Stimulated activated CD4-positive, alpha-beta T cell treated with anti-CD3 and anti-CD28 coated beads, TNF-alpha, amount 100 ng/mL, for 1 hour (primary cell): Measurements from ENCODE around the gene LGR5.

Source experiments
- DNase-seq, 3 donors: peaks; one replicate each; pipeline ENCODE4 v3.0.0-alpha.2; 2020; ENCODE audit warnings: low read depth in 3 of 3, low spot score in 1 of 3

The LGR5 gene

GRCh38 chr12:71591601-71592000 lies 152.0 kb downstream of the LGR5 start:
- DNase-seq: no peak

GRCh38 chr12:71592841-71593240 lies 153.2 kb downstream of the LGR5 start:
- no peak for DNase-seq

- no peak for DNase-seq
These were observed 154.8 kb downstream of the LGR5 start for GRCh38 chr12:71594214-71594948.

GRCh38 chr12:71599210-71599609 lies 159.6 kb downstream of the LGR5 start:
- no peak for DNase-seq

- no peak for DNase-seq
These were observed 161.9 kb downstream of the LGR5 start for GRCh38 chr12:71601546-71601945.

- no peak for DNase-seq
These were observed 163.4 kb downstream of the LGR5 start for GRCh38 chr12:71602761-71603577.

GRCh38 chr12:71605039-71605438 lies 165.4 kb downstream of the LGR5 start:
- DNase-seq: no peak

GRCh38 chr12:71607494-71608330 lies 168.1 kb downstream of the LGR5 start:
- no peak for DNase-seq

- no peak for DNase-seq
These were observed 170.6 kb downstream of the LGR5 start for GRCh38 chr12:71610031-71610795.

GRCh38 chr12:71621938-71622337 lies 182.3 kb downstream of the LGR5 start:
- no peak for DNase-seq

GRCh38 chr12:71625476-71625875 lies 185.9 kb downstream of the LGR5 start:
- no peak for DNase-seq

GRCh38 chr12:71626098-71626497 lies 186.5 kb downstream of the LGR5 start:
- DNase-seq: no peak

- no peak for DNase-seq
These were observed 187.2 kb downstream of the LGR5 start for GRCh38 chr12:71626768-71627167.

GRCh38 chr12:71627438-71628002 lies 187.9 kb downstream of the LGR5 start:
- no peak for DNase-seq
